Measurements from ENCODE around the gene MTARC1.

Gene MTARC1

GRCh38 chr1:220742520-220742919, 44.2 kb upstream of the MTARC1 start:
- Histone ChIP-seq H4K20me1 (ENCODE audit: insufficient read depth, low read length) (no peaks in the 10 kb centered on the region), H3K9me2 (replicated peaks; ENCODE audit: insufficient read depth, low read length) (no peaks in the 10 kb centered on the region), H3K36me3 (replicated peaks; ENCODE audit: insufficient read depth, low read length) (no peaks in the 10 kb centered on the region), H3K79me2 (ENCODE audit: low read length) (no peaks in the 10 kb centered on the region), H2AFZ (ENCODE audit: low read length) (no peak overlapping the region), H3K27me3 (replicated peaks; ENCODE audit: insufficient read depth, low read length) (no peaks in the 10 kb centered on the region), H3K4me1 (ENCODE audit: low read length) (0 out of 2 replicates have a peak, but pooled peaks cover under 1% of the 10 kb centered on the region), H3K27ac (ENCODE audit: low read length) (no peak overlapping the region), H3K4me2 (ENCODE audit: low read depth, low read length) (no peak overlapping the region), H3K9ac (ENCODE audit: low read length) (no peak overlapping the region), H3K4me3 (ENCODE audit: low read length) (no peak overlapping the region), H3K9me3 (replicated peaks; ENCODE audit: insufficient read depth, low read length) (no peaks in the 10 kb centered on the region), H3F3A (ENCODE audit: insufficient read depth, low read length) (no peaks in the 10 kb centered on the region)
- no peak for TF ChIP-seq EZH2phosphoT487 (IDR thresholded peaks at IDR 0.05; ENCODE audit: low read length)
- TF ChIP-seq CTCF (IDR thresholded peaks at IDR 0.05; ENCODE audit: low read length), result no peak
- TF ChIP-seq EZH2 (optimal IDR thresholded peaks at IDR 0.05; ENCODE audit: low read depth, low read length), result no peak
- no peak for DNase-seq

- no peak for TF ChIP-seq CTCF (IDR thresholded peaks at IDR 0.05; ENCODE audit: low read length)
- TF ChIP-seq EZH2 (optimal IDR thresholded peaks at IDR 0.05; ENCODE audit: low read depth, low read length), result no peak
- TF ChIP-seq EZH2phosphoT487 (IDR thresholded peaks at IDR 0.05; ENCODE audit: low read length), result no peak
- H3K27me3 ChIP-seq (replicated peaks; ENCODE audit: insufficient read depth, low read length), result no peaks in the 10 kb centered on the region
- no peaks in the 10 kb centered on the region for H3K9me2 ChIP-seq (replicated peaks; ENCODE audit: insufficient read depth, low read length)
- no peak for DNase-seq
- H3K4me1 ChIP-seq (ENCODE audit: low read length), result peaks cover 17% of the 10 kb centered on the region
- H3K79me2 ChIP-seq (ENCODE audit: low read length), result peaks cover 33% of the 10 kb centered on the region
- no peak overlapping the region for H3K4me2 ChIP-seq (ENCODE audit: low read depth, low read length)
- H3K9ac ChIP-seq (ENCODE audit: low read length), result no peak overlapping the region
- H3K36me3 ChIP-seq (replicated peaks; ENCODE audit: insufficient read depth, low read length), result no peaks in the 10 kb centered on the region
- no peaks in the 10 kb centered on the region for H4K20me1 ChIP-seq (ENCODE audit: insufficient read depth, low read length)
- H3K9me3 ChIP-seq (replicated peaks; ENCODE audit: insufficient read depth, low read length), result no peaks in the 10 kb centered on the region
- no peaks in the 10 kb centered on the region; the same call in 1 of the 2 replicates for H3F3A ChIP-seq (ENCODE audit: insufficient read depth, low read length)
- H2AFZ ChIP-seq (ENCODE audit: low read length), result no peak overlapping the region
- H3K4me3 ChIP-seq (ENCODE audit: low read length), result no peak overlapping the region
- H3K27ac ChIP-seq (ENCODE audit: low read length), result no peak overlapping the region
Measured at GRCh38 chr1:220746851-220747250, 39.9 kb upstream of the MTARC1 start.

GRCh38 chr1:220747437-220748088, 39.1 kb upstream of the MTARC1 start:
- Histone ChIP-seq H3F3A (ENCODE audit: insufficient read depth, low read length) (no peaks in the 10 kb centered on the region; the same call in 1 of the 2 replicates), H3K79me2 (ENCODE audit: low read length) (peaks cover 40% of the 10 kb centered on the region), H3K9me2 (replicated peaks; ENCODE audit: insufficient read depth, low read length) (no peaks in the 10 kb centered on the region), H4K20me1 (ENCODE audit: insufficient read depth, low read length) (no peaks in the 10 kb centered on the region), H3K27ac (ENCODE audit: low read length) (no peak overlapping the region; the same call in 1 of the 2 replicates), H3K9me3 (replicated peaks; ENCODE audit: insufficient read depth, low read length) (no peaks in the 10 kb centered on the region), H3K36me3 (replicated peaks; ENCODE audit: insufficient read depth, low read length) (no peaks in the 10 kb centered on the region), H3K4me2 (ENCODE audit: low read depth, low read length) (peak overlapping the region; percentile 65), H3K4me1 (ENCODE audit: low read length) (peaks cover 17% of the 10 kb centered on the region), H3K9ac (ENCODE audit: low read length) (peak overlapping the region; percentile 67; the same call in 1 of the 2 replicates), H3K27me3 (replicated peaks; ENCODE audit: insufficient read depth, low read length) (no peaks in the 10 kb centered on the region), H3K4me3 (ENCODE audit: low read length) (peak overlapping the region; percentile 79), H2AFZ (ENCODE audit: low read length) (peak overlapping the region; percentile 62)
- no peak for DNase-seq
- TF ChIP-seq EZH2phosphoT487 (IDR thresholded peaks at IDR 0.05; ENCODE audit: low read length), result no peak
- TF ChIP-seq CTCF (IDR thresholded peaks at IDR 0.05; ENCODE audit: low read length), result no peak
- TF ChIP-seq EZH2 (optimal IDR thresholded peaks at IDR 0.05; ENCODE audit: low read depth, low read length), result no peak

Measured in MM.1S (cell line).